Esophagus muscularis mucosa (tissue), 3 donors: Measurements from ENCODE around the gene DCHS2.

Experiments used
- CTCF ChIP-seq, 3 experiments: fragments of 200-600 bp in 2 of 3; fragments of 450-650 bp in 1 of 3; sonication (generic) in 2 of 3; IDR thresholded peaks; one replicate each; pipeline ENCODE4 v1.5.1; 2017 to 2019; ENCODE audit warnings: antibody characterized with exemption in 3 of 3, mild to moderate bottlenecking in 2 of 3, moderate library complexity in 1 of 3
- POLR2AphosphoS5 ChIP-seq, 2 donors: sonication (generic); formaldehyde crosslinking; IDR thresholded peaks; one replicate each; pipeline ENCODE4 v1.6.1; 2017; ENCODE audit warnings: antibody characterized with exemption in 2 of 2

DNA sequence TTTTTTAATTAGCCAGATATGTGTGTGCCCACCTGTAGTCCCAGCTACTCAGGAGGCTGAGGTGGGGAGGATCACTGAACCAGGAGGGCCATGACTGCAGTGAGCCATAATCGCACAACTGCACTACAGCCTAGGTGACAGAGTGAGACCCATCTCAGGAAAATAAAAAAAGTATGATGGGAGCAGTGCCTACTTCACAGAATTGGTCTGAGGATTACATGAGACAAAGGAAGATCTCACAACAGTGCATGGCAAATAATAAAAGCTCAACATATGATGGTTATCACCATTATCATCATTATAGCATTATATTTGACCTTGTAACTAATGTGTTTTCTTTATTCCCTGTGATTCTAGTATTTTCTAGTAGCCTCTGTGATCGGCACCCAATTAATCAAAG lies 19.9 kb upstream of the DCHS2 start:
- TF ChIP-seq POLR2AphosphoS5 (IDR thresholded peaks at IDR 0.05), result no peak
- no peak for TF ChIP-seq CTCF (IDR thresholded peaks at IDR 0.05)
